Gastroesophageal sphincter (tissue), 3 donors: ENCODE results near the gene IL1RAP.

Experiments used
- POLR2A ChIP-seq, 2 donors: fragments of 450-650 bp; IDR thresholded peaks; one replicate each; pipeline ENCODE4 v1.6.1; 2017; ENCODE audit warnings: antibody characterized with exemption in 2 of 2, mild to moderate bottlenecking in 2 of 2, moderate library complexity in 1 of 2
- TF ChIP-seq, protein P1 (sequence below), 4 experiments: fragments of 200-600 bp in 2 of 4; fragments of 450-650 bp in 2 of 4; sonication (generic) in 1 of 4; IDR thresholded peaks; one replicate each; pipeline ENCODE4 v1.5.1; 2017 to 2019; ENCODE audit warnings: antibody characterized with exemption in 4 of 4, mild to moderate bottlenecking in 2 of 4, moderate library complexity in 2 of 4

DNA sequence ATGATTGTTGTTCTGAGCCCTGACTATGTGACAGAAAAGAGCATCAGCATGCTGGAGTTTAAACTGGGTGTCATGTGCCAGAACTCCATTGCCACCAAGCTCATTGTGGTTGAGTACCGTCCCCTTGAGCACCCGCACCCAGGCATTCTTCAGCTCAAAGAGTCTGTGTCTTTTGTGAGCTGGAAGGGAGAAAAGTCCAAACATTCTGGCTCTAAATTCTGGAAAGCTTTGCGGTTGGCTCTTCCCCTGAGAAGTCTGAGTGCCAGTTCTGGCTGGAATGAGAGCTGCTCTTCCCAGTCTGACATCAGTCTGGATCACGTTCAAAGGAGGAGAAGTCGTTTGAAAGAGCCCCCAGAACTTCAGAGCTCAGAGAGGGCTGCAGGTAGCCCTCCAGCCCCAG lies 142.0 kb downstream of the IL1RAP start:
- TF ChIP-seq, protein P1, sequence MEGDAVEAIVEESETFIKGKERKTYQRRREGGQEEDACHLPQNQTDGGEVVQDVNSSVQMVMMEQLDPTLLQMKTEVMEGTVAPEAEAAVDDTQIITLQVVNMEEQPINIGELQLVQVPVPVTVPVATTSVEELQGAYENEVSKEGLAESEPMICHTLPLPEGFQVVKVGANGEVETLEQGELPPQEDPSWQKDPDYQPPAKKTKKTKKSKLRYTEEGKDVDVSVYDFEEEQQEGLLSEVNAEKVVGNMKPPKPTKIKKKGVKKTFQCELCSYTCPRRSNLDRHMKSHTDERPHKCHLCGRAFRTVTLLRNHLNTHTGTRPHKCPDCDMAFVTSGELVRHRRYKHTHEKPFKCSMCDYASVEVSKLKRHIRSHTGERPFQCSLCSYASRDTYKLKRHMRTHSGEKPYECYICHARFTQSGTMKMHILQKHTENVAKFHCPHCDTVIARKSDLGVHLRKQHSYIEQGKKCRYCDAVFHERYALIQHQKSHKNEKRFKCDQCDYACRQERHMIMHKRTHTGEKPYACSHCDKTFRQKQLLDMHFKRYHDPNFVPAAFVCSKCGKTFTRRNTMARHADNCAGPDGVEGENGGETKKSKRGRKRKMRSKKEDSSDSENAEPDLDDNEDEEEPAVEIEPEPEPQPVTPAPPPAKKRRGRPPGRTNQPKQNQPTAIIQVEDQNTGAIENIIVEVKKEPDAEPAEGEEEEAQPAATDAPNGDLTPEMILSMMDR (IDR thresholded peaks at IDR 0.05) = no peak
- no peak for TF ChIP-seq POLR2A (IDR thresholded peaks at IDR 0.05)
